Measurements from ENCODE around the gene PPP6R1.

DNA sequence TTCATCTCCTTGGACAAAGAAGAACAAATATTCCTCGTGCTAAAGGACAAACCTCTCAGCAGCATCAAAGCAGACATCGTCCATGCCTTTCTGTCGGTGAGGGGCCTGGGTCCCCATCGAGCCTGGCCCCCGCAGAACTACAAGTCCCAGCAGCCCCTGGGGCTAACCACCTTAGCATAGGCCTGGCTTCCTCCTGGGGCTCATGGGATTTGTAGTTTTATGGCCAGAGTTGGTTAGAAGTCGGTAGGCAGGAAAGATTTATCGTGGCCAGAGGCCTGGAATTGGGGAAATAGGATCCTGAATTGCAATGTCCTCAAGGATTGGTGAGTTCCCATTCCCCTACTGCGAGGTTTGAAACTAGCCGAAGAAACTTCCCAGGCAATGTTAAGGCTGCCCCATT, 46.7 kb upstream of the PPP6R1 start:
- no peak for TF ChIP-seq POLR2AphosphoS5 (IDR thresholded peaks at IDR 0.05; ENCODE audit: borderline replicate concordance, low read depth, low read length)
- TF ChIP-seq FOXP2 (optimal IDR thresholded peaks at IDR 0.05; ENCODE audit: control extremely low read depth, extremely low read length, insufficient read depth) = no peak
- no peak for TF ChIP-seq EZH2 (IDR thresholded peaks at IDR 0.05)
